HG03558 (cell line): ENCODE measurements around the gene CLEC4G.

Source experiments
- ATAC-seq: cut with Tn5 transposase; IDR thresholded peaks from one replicate; pipeline ENCODE4 v1.9.1; 2021; ENCODE audit warnings: moderate number of reproducible peaks; ENCODE audit not compliant: unreplicated experiment; ENCODE audit errors: extremely low read depth

The CLEC4G gene

DNA sequence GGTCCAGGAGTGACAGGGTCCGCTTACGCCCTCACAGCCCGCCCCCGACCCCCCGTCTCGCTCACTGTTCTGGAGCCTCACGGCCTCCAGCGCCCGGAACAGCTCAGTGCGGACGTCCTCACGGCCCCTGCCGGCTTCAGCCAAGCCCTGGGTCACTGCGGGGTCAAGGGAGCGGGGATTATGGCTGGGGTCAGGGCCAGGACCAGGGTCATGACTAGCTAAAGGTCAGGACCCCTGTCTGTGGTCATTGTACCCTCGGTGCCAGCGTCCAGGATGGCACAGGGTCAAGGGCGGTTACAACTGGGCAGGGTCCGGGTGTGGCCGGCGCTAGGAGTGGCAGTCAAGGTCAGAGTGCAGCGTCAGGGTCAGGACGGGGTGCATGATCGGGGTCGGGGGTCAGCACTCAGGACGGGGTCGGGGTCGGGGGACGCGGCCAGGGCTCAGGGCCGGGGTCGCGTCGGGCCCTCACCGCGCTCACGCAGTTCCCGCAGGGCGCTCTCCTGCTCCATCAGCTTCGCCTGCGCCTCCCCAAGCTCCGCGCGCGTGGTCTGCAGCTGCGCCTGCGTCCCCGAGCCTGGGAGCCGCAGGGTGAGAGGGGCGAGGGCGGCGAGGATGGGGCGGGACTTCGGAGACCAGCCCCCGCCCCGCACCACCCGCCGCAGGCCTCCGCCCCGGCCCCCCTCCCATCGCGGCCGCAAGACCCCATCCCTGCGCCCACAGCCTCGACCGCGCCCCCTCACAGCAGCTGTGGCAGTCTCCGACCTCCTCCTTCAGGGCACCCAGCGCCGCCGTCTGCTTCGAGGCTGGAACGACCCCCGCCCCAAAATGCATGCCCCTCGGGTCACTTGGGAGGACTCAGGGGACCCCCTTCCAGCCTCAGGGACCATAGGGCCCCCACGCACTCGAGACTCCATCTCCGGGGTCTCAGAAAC lies 1.4 kb downstream of the CLEC4G start:
- ATAC-seq = no peak

DNA sequence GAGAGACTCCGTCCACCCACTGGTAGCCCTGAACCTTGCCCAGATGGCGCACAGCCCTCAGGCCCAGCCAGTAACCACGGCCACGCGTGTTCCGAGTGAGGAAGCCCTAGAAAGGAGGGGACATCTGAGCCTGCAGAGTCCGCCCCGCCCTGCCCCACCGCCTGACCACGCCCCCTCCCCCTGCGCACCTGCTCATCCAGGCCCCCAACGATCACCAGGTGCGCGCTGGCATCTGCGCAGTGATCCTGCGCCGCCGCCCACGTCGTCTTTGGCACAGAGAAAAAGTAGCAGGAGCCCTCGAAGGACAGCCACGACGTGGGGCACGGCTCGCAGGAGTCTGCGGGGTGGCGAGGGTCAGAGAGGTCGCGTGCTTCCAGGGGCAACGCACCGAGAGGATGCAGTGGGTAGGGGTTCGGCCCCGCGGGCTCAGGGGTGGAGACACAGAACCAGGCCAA lies 2.1 kb downstream of the CLEC4G start:
- no peak for ATAC-seq

DNA sequence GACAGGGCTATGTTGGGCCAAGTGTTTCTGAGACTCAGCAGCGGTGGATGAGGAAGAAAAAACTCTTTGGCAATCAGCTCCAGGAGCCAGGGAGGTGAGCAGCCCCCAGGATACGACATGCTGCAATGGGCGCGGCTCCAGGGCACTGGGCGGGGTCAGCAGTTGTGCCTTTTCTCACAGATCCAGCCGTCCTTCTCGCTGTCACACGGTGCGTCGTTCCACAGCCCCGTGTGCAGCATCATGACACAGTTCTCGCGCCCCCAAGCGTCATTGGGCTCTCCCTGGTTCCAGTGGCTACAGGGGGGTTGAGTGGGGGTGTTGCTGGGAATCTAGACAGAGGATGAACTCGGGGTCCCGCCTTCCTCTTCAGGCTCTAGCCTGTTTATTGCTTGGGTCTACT lies 2.7 kb downstream of the CLEC4G start:
- no peak for ATAC-seq

DNA sequence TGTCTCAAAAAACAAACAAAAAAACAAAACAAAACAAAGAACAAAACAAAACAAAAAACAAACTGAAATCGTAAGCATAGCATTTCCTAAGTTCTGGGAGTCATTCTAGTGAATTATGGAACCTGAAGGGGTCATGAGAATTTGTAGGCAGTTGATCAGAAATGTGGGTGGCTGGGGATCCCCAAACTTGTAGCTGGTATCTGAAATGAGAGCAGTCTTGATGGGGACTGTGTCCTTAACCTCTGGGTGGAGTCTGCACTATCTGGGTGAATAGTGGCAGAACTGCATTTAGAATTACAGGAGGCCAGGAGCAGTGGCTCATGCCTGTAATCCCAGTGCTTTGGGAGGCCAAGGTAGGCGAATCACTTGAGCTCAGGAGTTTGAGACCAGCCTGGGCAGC lies 6.1 kb downstream of the CLEC4G start:
- no peak for ATAC-seq

DNA sequence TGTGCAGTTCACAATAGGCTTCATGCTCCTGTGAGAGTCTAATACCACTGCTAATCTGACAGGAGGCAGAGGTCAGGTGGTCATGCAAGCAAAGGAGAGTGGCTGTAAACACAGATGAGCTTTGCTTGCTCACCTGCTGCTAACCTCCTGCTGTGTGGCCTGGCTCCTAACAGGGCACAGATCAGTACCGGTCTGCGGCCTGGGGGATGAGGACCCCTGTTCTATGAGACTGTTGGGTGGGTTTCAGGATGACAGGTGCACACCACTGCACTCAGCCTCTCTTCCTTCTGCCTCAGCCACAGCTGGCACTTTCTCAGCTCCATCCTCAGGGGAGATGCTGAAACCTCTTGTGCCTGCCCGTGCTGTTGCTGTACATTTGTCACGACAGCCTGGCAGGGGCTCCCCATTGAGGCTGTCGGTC lies 9.7 kb downstream of the CLEC4G start:
- ATAC-seq = no peak

- no peak for ATAC-seq
Measured at GRCh38 chr19:7720351-7720750, 11.6 kb downstream of the CLEC4G start.

DNA sequence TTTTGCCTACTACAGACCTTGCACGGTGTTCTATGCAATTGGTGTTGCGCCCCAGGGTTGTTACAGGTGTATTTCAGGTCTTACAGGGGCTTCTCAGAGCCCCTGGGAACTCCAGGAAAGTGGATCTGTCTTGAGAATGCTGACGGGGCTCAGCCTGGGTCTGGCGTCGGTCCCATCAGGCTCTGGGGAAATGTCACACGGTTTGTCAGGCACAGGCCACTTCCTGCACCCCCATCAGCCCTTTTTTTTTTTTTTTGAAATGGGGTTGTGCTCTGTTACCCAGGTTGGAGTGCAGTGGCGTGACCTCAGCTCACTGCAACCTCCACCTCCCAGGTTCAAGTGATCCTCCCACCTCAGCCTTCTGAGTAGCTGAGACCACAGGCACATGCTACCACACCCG lies 13.2 kb downstream of the CLEC4G start:
- no peak for ATAC-seq

DNA sequence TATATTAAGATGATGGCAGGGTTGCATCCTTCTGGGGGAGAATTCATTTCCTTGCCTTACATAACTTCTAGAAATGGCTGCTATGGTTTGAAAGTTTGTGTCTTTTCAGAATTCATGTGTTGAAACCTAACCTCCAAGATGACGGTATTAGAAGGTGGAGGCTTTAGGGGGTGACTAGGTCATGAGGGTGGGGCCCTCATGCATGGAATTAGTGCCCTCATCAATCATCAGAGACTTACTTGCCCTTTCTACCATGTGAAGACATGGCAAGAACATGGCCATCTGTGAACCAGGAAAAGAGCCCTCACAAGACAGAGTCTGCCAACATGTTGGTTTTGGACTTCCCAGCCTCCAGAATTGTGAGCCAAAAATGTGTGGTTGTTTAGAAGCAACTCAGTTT lies 15.1 kb downstream of the CLEC4G start:
- ATAC-seq = no peak

GRCh38 chr19:7715671-7716070 lies 16.2 kb downstream of the CLEC4G start:
- no peak for ATAC-seq

DNA sequence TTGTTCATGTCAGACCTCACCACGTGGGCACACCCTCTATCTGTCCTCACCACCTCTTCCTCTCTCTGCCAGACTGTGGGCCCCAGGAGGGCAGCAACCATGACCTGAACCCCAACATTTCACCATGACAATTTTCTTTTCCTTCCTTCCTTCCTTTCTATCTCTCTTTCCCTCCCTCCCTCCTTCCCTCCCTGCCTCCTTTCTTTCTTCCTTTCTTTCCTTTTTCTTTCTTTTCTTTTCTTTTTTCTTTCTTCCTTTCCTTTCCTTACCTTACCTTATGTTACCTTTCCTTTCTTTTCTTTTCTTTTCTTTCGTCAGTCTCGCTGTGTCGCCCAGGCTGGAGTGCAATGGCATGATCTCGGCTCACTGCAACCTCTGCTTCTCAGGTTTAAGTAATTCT lies 21.3 kb downstream of the CLEC4G start:
- ATAC-seq = no peak

DNA sequence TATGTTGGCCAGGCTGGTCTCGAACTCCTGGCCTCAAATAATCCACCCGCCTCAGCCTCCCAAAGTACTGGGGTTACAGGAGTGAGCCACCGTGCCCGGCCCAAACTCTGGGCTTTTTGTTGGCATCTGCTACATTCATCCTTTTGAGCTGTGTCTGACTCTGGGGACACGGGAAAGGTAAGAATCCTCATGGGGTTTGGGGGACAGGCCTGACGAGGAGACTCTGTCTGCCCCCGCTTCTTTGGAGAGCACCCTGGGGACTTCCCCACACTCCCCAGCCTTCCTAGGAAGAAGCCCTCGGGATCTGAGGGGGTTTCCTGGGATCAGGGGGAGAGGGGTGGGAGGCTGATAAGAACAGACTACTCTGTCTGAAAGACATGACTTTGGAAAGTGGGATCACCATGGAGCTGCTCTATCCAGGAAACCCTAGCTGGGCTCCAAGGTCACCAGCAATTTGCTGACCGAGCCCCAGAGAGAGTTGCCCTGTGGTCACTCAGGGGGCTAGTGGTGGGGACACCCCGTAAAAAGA lies 21.9 kb downstream of the CLEC4G start:
- ATAC-seq = no peak

DNA sequence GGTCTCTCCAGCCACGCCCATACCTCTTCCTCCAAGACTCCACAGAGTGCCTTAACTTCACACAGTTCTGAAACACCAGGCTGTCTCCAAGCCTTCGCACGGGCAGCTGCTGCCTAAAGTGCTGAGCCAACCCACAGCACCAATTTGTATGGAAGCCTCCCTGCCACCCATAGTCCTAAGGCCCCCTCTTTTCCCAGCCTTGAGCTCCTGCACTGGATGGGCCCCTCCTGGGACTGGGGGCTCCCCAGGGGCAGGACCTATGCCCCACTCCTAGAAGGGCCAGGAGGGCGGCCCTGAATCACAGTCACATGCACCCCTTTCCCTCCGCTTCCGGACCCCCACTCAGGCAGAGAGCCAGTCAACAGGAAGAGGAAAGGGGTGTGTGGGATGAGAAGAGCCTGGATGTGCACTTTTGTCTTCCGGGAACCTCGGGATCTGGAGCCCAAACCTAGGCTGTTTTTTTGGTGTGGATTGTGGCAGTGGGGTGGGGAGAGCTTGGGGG lies 24.9 kb downstream of the CLEC4G start:
- ATAC-seq = no peak

DNA sequence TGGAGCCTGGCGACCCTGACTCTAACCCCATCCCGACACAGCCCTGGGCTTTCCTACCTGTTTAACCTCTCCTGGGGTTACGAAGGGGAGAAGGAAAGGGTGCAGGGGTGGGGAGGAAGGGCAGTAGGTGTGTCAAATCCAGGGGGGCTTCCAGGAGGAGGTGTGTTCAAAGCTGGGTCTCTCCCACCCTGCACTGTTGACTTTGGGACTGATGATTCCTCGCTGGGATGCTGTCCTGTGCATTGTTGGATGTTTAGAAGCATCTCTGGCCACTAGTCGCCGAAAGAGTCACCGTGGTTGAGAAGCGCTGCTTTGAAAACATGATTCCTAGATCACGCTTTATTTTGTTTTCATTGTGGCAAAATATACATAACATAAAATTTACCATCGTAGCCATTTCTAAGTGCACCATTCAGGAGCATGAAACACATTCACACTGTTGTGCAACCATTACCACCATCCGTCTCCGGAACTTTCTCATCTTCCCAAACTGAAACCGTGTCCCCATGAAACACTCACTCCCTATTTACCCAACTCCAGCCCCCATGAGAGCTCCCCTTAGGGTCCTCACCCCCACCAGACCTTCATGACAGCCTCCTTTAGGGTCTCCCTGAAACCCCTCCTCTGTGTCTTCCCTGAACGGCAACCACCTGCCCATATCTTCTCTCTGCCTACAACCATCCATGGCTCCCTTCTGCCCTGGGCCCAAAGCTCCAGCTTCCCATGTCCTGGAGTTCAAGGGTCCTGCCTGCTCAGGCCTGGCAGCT lies 25.5 kb downstream of the CLEC4G start:
- no peak for ATAC-seq

DNA sequence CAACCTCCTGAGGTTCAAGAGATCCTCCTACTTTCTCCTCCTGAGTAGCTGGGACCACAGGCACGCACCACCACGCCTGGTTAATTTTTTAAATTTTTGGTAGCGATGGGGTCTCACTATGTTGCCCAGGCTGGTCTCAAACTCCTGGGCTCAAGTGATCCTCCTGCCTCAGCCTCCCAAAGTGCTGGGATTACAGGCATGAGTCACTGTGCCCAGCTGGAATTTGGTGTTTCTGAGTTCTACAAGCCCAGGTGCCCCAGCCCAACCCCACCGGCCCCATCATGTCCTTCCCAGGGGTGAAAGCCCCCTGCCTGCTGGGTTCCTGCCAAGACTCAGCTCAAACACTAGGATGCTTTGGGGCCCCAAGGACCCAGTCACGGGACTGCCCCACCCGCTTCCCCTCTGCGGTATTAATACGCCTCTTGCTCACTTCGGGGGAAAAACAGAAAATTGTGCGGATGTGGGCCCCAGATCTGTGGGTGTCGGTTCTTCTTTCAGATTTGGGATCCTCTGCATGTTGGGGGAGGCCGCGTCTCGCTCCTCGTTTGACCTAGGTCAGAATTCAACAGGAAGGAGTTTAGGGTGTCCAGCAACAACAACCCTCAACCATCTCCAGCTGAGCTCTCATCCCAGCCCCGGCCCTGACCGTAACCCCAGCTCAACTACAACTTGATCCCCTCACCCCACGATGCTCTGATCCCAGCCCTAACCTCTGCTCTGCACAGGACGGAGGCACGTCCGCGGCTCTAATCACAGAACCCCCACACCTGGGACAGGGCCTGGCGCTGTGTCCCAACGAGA lies 26.3 kb downstream of the CLEC4G start:
- no peak for ATAC-seq

DNA sequence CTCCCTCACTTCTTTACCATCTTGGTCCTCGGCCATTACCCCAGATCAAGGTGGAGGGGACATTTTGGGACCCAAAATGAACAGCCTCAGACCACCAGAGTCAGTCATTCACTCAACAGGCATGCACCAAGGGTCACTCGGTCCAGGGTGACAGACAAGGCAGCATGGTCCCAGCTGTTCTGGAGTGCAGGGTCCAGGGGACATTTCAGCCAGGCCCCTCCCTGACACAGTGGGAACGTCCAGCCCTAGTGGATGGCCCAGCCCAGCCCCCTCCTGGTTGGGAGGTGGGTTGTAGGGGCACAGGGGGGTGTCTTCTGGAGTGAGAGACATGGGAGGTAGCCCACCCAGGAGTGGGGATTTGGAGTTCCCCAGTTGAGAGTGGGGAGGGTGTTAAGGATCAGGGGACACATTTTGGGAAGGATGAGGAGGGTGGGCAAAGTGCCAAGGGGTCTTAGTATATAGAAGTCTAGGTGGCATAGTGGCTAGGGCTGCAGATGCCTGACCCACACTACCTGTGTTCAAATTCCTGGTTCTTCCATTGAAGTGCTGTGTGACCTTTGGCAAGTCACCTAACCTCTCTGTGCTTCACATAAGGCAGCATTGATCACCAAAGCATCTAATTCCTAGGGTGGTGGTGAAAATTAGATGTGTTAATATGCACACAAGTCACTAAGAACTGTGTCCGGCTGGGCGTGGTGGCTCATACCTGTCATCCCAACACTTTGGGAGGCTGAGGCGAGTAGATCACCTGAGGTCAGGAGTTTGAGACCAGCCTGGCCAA lies 27.4 kb downstream of the CLEC4G start:
- ATAC-seq = no peak

GRCh38 chr19:7703332-7703731 lies 28.6 kb downstream of the CLEC4G start:
- no peak for ATAC-seq

DNA sequence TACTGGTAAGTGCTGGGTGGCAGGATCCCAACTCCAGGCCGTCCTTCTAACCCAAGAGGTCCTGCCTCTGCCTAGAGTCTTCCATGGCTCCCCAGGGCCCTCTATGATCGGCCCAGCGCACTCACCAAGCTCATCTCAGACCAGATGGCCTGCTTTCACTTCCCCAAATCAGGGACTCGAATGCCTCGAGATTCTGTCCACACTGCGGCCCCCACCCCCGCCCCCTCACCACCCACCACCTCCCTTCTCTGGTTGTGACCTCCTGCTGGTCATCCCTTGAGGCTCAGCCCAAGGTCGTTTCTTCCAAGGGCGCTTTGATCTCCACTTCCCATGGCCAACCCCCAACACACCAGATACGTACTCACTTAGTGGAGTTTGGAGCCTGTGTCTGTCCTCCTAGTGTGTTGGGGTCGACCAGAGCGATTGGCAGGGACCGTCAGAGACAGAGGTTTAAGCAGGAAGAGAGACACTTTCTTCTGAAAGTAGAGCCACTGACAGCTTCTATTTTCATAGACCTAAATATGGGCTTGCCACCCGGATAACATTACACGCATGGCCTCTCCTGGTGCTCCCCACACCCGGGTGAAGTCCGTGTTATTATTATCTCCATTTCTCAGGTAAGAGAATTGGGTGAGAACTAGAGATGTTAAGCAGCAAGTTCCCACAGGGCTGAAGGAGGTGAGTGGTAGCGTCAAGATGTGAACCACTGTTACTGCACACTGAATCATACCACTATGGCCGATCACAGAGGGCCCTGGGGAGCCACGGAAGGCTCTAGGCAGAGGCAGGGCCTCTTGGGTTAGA lies 30.1 kb downstream of the CLEC4G start, which contains the start of gene FCER2:
FCER2 (minus strand) TSS at position 478 of the 804 bp plus-strand sequence. CDS start 2,371 bp downstream, outside the sequence.
- ATAC-seq = no peak

GRCh38 chr19:7701049-7701653 lies 30.8 kb downstream of the CLEC4G start:
- no peak for ATAC-seq
